DMS79 treated with DMSO at 0.1 percent for 48 hours (cell line): Measurements from ENCODE around the gene PLA2G4B.

Experiments used
- DNase-seq: peaks from one replicate; lab custom pipeline; 2025; lab: John Stamatoyannopoulos, UW

The PLA2G4B gene, protein sequence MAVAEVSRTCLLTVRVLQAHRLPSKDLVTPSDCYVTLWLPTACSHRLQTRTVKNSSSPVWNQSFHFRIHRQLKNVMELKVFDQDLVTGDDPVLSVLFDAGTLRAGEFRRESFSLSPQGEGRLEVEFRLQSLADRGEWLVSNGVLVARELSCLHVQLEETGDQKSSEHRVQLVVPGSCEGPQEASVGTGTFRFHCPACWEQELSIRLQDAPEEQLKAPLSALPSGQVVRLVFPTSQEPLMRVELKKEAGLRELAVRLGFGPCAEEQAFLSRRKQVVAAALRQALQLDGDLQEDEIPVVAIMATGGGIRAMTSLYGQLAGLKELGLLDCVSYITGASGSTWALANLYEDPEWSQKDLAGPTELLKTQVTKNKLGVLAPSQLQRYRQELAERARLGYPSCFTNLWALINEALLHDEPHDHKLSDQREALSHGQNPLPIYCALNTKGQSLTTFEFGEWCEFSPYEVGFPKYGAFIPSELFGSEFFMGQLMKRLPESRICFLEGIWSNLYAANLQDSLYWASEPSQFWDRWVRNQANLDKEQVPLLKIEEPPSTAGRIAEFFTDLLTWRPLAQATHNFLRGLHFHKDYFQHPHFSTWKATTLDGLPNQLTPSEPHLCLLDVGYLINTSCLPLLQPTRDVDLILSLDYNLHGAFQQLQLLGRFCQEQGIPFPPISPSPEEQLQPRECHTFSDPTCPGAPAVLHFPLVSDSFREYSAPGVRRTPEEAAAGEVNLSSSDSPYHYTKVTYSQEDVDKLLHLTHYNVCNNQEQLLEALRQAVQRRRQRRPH

DNA sequence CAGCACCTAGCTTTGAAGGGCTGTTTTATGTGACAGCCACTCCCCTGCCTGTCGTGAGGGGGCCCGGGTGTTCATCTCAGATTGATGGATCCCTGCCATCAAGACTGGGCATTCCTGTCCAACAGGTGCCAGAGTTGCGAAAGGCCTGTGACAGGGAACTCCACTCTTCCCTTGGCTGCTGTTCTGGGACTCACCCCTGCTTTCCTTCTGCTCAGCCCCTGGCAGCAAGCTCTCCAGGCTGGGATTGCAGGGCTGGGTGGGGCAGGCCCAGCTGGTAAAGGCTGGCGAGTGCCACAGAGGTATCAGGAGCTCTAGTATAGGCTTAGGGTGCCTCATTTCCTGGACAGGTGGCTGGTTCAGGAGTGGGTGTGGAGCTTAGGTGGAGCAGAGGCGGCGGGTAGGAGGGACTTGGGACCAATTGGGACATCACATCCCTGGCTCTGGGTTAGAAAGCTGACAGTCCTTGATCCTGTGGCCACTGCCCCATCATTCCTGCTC, at the start of gene PLA2G4B:
PLA2G4B (plus strand) TSS at position 448 of the 498 bp plus-strand sequence. CDS start 67 bp downstream, outside the sequence.
- no peak for DNase-seq

DNA sequence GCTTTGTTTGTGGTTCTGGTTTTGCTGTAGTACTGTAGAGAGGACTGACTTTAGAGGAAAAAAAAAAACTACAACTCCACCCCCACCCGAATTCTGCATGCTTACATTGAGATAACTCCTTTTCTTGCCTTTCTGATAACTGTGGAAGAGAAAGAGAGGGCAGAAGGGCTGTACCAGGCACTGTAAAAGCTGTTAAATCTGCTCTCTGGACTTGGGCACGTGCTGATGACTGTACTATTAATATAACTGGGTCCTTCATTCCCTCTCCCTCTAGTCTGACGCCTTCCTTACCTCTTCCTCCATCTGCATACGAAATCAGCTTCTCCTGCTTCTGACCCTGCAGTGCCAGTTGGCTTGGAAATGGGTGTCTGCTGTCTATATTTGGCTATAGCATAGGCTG, 49.4 kb upstream of the PLA2G4B start:
- no peak for DNase-seq

DNA sequence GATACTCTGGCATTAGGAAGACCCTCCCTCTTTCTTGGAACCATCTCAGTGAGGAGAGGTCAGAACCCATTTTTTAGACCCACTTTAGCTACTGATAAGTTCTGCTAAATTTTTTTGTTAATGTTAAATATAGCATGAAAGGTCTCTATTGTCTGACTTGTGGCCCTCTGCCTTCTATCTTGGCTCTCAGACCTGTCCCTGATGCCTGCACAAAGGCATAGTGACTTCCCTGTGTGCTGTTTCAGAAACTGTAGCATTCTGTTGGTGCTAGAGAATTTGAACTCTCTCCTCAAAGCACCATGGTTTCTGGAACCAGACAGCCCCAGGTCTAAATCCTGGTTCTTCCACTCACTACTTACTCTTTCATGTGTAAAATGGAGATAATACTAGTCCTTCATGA, 49.0 kb upstream of the PLA2G4B start:
- no peak for DNase-seq

DNA sequence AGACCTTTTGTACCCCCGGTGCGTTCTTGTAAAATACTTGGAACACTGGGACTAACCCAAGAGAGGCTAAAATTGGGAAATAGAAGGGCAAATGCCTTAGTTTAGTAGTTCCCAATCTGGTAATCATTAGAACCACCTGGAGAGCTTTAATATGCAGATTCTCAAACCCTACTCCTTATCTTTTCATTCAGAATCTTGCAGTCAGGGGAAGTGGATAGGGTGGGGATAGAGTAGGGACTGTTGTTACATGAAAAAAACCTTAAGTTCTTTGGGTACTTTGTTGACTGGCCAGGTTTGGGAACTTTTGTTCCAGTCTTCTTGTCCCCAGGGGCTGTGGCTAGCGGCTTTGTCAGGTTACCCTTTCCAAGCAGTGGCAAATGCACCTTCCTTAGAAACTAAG, 48.5 kb upstream of the PLA2G4B start:
- DNase-seq, result no peak

DNA sequence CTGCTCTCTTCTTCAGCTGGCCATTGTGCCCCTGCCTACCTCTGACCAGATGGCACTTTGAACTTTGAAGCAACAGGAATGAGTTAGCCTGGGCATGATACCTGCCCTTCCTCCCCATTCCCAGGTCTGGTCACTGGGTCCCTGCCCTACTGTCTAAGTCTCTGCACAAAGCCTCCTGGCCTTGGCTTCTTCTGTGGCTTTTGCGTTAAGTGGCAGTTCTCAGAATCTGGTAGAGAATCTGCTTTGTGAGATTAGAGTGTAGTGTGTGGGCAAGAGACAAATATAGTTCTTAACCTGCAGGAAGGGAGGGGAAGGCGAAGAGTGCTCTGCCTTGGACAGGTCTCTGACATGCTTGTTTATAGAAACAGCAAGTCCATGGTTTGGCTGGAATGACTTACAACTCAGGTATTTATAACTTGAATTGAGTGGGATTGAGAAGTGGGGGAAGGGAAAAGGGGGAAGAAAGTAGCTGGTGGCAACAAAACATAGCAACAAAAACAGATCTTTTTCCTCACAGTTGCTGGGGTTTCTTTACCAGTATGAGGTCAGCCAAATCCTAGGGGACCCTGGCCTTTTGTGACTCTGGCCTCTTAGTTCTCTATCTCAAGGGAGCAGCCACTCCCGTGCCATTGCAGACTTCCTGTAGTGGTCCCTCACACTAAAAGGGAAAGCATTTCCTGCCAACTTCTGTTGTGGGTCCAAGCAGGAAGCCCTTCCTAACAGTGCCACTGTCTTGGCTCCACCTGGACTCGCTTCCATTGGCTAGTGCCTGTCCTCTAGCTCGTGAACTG, 47.7 kb upstream of the PLA2G4B start:
- no peak for DNase-seq

DNA sequence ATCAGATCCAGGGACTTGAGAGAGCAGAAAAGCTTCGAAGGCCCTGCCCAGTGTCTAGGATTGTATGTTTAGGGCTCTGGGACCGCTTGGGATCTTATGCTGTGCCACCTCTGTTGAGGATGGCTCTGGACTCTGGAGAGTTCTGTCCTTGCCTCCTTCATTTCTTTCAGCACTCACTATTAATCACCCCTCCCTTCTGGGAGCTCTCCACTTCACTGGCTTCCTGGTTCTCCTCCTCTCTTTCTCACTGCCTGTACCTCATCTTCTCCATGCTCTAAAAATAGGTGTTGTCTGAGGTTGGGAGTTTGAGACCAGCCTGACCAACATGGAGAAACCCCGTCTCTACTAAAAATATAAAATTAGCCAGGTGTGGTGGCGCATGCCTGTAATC, 47.1 kb upstream of the PLA2G4B start:
- no peak for DNase-seq

DNA sequence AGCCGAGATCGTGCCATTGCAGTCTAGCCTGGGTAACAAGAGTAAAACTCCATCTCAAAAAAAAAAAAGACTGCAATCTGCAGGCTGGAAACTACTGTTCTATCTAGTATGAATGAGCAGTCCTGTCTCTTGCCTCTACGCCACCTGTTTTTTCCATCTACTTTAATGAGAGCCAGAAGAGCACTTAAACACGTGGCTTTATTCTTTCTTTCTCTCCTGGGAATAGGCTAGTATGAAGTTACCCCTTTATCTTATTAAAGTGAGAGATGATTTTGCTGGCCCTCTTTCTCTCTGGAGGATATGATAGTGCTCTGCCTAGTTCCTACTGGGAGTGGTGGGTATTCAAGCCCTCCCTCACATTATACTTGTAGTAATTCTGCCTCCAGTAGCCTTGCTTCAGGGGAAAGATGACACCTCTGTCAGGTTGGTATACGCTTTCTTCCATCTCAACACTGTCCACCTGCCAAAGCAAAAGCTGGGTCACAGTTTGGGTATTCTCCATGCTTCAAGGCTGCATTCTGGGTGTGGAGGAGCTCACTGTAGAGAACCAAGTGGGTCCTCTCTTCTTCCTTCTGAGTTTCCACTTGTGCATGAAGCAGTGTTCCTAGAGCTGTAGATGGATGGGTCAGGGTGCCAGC, 46.5 kb upstream of the PLA2G4B start:
- DNase-seq, result peak; percentile 30

DNA sequence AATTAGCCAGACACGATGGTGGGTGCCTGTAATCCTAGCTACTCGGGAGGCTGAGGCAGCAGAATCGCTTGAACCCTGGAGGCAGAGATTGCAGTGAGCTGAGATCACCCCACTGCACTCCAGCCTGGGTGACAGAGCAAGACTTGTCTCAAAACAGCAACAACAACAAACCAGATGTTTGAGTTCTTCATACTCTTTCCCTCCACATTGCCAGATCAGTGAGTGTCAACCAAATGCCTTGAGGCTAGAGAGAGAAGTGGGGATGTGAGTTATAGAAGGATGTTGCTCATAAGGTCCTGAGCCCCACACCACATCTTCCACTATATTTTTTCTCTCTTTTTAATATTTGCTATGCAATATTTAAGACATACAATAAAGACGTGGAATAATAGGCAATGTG, 44.6 kb upstream of the PLA2G4B start:
- no peak for DNase-seq

DNA sequence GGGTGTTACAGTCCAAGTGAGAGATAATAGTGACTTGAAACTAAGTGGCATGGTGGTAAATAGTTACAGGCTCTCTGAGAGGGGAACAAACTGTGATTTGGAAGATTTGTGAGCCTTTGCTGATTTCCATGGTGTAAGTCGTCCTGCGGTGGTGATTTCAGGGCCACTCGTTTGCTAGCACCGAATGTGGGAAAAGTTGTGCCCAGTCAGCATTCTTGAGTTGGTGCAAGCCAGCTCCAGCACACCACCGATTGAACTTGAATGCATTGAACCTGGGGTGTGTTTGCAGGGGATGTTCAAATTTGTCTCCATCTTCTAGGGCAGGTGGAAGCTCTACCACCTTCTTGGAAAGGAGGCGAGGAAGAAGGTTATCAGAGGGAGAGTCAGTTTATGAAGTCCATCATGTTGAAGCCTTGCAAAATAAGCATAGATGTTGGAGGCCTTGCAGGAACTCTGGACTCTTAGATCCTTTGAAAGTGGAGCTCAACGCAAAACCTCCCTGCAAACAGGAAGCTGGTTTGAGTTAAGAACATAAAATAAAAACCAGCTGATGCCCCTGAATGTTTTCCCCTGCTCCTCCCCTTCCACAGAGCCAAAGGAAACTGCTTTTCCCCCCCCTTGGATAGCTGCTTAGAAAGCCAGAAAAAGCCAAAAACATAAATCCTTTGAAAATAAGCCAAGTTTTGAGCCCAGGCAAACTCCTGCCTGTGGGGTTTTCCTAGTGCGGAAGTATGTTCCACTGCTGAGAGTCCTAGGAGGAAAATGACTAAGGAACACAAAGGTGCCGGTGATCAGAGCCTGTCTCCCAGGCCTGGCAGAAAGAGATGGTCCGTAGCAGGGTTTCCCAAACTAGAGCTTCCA, 42.4 kb upstream of the PLA2G4B start:
- no peak for DNase-seq

DNA sequence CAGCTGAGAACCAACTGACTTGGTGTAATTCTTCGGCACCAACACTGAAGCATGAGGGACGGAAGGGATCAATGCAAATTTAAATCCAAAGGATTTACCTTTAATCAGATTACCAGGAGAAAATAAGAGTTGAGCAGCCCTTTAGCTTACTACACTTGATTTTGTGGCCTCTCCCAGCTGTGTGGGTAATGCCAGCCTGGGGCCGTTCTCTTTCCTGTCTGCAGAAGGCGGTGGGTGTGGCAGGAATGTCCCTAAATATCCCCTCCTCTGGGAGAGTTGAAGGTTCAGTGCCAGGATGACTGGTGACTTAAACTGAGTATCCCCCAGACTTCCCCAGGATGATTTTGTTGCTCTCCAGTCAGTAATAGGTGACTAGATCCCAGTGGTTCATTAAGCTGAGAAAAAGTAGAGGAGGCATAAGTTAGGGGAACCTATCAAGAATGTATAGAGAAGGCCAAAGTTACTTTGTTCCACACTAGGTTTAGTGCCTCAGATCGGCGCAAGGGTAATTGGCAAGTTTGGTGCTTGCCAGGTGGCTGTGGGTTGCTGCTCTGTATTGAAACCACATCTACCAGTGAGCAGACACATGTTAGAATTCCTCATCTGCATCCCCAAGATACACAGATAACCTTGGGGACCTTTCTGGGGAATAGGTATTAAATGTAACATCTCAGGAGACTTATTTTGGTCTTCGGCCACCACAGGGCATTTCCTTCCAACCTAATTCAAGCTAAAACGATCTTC, 41.3 kb upstream of the PLA2G4B start:
- DNase-seq, result no peak

DNA sequence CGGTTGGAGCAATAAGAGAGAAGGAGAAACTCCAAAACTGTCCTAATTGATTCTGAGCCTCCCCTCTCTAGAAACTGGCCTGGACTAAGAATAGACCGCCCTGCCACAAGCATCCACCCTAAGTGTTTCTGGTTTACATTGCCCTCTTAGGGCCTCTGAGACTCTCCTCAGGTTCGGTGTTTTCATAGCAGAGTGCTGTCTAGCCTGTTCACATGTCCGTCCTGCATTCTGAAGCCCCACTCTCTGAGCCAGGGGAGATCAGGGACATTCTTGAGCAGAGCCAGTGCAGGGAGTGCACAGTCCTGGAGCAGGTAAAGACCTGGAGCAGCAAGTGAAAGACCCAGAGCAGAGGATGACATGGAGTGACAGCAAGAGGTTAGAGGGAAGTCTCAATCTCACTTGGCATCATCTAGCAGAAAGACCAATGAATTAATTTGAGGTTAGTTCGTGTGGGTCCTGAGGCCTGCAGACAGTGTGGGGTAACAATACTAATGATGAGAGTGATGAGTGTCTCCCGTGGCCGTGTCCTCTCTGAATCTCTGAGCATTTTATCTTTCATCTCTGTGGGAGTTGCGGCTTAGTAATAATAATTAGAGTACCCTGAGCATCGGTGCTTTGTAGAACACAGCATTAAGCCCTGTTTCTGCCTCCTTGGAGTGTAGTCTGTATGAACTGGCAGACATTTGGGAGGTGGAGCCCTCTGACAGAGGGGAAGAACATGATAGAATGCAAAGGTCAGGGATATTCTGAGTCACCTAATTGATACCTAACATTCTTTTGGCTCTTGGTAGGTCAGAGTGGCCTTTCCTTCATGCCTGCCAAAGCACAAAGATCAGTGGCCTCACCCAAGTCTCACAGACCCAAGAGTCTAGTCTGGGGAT, 39.8 kb upstream of the PLA2G4B start:
- DNase-seq, result no peak

DNA sequence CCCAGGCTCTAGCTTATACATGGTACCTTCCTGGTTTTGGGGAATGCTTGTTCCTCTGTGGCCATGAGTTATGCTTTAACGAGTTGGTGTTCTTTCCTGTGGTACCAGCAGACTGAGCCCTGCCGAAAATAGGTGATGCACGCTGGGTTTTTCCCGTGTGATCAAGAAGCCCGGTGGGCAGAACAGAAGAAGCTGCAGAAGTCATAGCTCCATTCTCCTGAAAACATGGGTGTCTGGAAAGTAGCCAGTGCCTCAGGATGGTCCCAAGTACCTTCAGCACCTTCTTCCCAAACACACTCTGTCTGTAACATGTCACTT, 39.2 kb upstream of the PLA2G4B start:
- no peak for DNase-seq

DNA sequence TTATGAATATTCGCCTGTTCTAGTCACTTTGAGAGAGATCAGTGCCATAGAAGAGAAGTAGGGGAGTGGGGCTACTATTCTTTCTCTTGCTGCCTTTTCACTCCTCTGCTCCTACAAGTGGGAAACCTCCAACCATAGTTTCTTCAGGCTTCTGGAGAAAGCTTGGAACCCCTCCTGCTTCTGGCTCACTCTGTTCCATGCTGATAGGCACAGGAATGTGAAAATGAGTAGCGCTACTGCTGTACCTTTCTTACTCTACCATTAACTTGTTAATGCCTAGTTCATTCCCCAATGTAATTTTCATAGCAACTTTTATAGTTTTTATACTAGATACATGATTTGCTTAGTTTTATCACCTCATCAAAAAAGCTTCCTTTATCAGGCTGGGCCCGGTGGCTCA, 37.5 kb upstream of the PLA2G4B start:
- no peak for DNase-seq

DNA sequence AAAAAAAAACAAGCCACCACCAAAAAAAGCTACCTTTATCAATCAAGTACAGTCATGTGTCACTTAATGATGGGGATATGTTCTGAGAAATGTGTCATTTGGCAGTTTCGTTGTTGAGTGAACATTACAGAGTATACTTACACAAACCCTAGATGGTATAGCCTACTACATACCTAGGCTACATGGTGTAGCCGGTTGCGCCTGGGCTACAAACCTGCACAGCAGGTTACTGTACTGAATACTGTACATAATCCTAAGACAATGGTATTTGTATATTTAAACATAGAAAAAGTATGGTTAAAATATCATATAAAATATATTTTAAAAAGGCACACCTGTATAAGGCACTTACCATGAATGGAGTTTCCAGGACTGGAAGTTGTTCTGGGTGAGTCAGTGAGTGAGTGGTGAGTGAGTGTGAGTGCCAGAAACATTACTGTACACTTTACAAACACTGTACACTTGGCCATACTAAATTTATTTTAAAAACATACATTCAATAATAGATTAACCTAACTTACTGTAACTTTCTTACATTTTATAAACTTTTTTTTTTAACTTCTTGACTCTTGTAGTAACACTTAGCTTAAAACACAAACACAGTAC, 36.7 kb upstream of the PLA2G4B start:
- DNase-seq, result no peak

DNA sequence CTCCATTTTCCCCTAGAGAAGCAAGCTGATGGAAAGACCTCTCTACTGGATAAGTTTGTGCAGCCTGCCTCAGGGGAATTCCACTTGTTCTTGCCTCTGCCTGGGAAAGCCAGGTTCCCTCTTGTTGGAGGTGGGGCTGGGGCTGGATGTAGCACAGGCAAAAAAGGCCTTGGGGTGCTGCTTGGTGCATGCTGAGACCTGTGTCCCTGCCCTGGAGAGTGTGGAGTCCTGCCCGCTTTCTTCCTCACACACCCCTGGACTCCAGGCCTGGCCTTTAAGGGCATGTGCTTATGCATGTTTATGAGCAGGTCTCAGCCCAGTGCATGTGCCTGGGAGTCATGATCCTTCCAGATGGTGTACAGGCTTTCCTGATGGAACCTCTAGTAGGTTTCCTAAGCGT, 34.3 kb upstream of the PLA2G4B start:
- no peak for DNase-seq

DNA sequence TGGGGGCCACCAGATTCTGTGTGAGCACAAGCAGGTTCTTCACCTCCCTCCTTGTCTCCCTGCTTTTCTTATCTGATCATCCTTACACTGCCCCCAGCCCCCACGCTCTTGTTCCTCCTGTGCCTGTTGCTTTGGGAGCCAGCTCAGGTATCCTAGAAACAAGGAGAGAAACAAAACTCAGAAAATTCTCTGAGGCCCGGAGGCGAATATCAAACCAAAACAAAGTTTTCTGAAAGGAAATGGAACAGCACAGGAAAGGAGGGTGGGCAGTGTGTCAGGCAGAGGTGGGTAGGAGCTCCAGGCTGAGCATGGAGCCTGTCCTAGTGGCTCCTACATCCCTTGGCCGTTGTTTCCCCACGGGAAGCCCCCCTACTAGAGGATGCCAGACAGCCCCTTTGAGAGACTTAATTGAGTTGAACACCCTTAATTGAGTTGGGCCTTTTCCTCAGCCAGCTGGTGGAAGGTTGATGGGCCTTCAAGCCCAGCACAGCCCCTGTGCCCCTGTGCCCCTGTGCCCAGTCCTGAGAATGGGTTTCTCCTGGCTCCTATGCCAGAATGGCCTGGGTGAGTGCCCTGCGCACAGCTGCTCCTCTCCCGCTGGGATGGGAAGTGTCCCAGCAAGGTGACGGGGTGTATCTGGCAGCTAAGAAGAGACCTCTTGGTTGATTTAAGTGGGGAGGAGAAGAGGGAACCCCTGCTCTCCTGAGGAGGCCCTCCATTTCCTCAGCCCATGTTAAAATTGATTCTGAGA, 33.6 kb upstream of the PLA2G4B start:
- DNase-seq, result no peak

DNA sequence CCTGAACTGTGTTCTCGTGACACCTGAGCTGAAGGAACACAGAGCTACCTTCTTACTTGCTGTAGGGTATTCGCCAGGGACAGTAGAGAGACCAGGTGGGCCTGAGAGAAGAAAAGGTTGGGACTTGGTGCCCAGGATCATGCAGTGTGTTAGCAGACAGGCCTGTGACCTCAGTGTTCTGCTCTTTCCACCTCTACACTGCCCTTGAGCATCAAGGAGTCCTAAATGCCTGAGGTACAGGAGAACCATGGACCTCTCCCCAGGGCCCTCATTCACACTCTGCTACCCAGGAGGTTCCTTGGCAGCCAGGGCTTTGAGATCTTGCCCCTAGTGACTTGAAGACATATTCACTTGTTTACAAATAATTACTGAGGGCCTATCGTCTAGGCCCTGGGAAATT, 32.9 kb upstream of the PLA2G4B start:
- no peak for DNase-seq
